Urinary bladder (tissue), 4 donors: ENCODE results near the gene ATXN7. TPM values are rescaled to one million over a fixed set of nuclear protein-coding genes. Genes with fewer than 3 reads are reported as not detected.

ENCODE experiments used
- DNase-seq: peaks from one replicate; pipeline ENCODE4 v3.0.0-alpha.2; 2015; ENCODE audit errors: extremely low spot score
- H3K27ac ChIP-seq: one replicate; pipeline ENCODE4 v1.5.1; 2013; ENCODE audit warnings: low read depth, mild to moderate bottlenecking, moderate library complexity
- H3K36me3 ChIP-seq: one replicate; pipeline ENCODE4 v1.6.1; 2013; ENCODE audit warnings: mild to moderate bottlenecking, moderate library complexity; ENCODE audit not compliant: insufficient read depth
- H3K4me1 ChIP-seq: one replicate; pipeline ENCODE4 v1.6.1; 2013; ENCODE audit warnings: mild to moderate bottlenecking, moderate library complexity; ENCODE audit not compliant: insufficient read depth
- H3K4me3 ChIP-seq: one replicate; pipeline ENCODE4 v1.5.1; 2013; ENCODE audit warnings: low read depth, low read length
- WGBS: extraction: QIAGEN DNeasy Blood & Tissue Kit; methylation state at CpG from one replicate; pipeline ENCODE4 v1.1.7; 2013; 5-methylcytosine and 5-hydroxymethylcytosine counted together
- polyA plus RNA-seq: library from polyadenylated mRNA; stranded (reverse); fragments of 200-250 nt; gene quantifications from one replicate; pipeline ENCODE4 v1.2.3, GENCODE V29; 2013
- total RNA-seq: library from RNA; depleted of rRNA; stranded (reverse); fragments of >200 nt; gene quantifications from one replicate; pipeline ENCODE4 v1.2.3, GENCODE V29; 2014
- donor health status: healthy with polysubstance abuse.
- donor health status: healthy.

Gene ATXN7
- total and polyA plus RNA-seq, 2 donors, result 6.2 to 27.0 TPM

DNA sequence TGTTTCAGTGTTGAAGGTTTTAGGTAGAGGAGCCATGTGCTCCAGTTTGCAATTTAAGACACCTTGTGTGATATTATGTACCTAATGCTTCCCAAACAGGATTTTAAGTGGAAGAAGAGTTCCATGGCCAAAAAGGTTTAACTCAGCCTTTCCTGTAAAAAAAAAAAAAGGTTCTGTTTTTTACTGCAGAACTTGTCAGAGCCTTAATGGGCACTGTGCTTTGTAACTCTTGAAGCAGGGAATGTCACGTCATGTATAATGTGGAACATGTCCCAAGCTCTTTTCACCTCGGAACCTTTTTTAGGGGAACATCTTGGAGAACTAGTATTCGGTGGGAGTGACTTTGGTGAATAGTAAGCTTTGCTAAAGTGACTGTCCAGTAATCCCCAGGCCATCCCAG lies 128.0 kb downstream of the ATXN7 start:
- Histone ChIP-seq H3K4me3 (no peak overlapping the region), H3K4me1 (no peaks in the 10 kb centered on the region), H3K27ac (no peak overlapping the region), H3K36me3 (peaks cover 11% of the 10 kb centered on the region)
- 89% methylated on average over 3 of the region's 3 CpGs for WGBS
- DNase-seq, result no peak

DNA sequence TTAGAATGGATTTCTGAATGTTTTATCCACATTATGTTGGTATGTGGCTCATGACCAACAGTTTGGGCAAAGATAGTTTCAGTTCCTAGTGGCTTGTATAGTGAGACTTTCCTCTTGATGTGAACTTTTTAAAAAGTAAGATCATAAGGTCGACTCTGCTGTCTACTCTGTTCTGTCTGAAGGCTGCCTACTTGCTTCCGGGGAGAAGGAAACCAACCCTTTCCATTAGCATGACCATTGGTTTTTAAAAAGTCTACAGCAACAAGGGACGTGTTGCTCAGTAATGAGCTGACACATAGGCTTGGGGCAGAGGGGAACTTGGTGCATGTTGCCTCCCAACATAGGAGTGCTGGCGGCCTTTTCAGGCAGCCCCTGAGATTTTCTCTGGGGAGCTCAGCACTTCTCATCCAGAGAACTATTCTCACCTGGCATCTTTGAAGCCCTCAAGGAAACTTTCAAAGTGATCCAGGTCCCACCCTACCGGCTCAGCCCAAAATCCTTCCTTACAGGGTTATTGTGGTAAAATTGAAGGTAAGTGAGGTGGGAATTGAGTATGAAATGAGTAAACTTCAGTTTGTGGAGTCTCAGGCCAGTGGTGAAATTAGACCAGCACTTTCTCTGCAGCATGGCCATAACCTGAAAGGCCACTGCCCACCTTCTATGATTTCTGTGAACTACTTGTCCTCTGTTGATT lies 129.0 kb downstream of the ATXN7 start:
- DNase-seq, result no peak
- WGBS, result 92% methylated on average over 5 of the region's 5 CpGs
- no peak overlapping the region for H3K4me3 ChIP-seq
- no peak overlapping the region for H3K27ac ChIP-seq
- no peaks in the 10 kb centered on the region for H3K4me1 ChIP-seq
- H3K36me3 ChIP-seq, result peaks cover 11% of the 10 kb centered on the region

DNA sequence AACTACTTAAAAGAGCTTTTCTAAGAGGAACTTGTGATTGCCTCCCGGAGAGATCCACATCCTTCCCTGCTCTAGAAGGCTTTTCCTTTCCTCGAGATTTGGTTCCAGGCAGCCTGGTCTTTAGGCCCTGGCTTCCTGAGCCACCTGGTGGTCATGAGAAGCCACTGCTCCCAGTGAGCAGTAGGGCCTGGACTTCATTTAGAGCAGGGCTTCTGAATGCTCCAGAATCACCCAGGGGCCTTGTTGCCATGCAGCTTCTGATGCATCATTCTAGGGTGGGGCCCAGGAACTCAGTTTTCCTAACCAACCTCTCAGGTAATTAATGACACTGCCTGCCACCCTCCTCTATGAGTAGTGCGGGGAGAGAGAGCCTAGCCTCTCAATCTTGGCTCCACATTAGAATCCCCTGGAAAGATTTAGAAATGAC lies 130.0 kb downstream of the ATXN7 start:
- Histone ChIP-seq H3K4me1 (no peaks in the 10 kb centered on the region), H3K36me3 (peaks cover 11% of the 10 kb centered on the region), H3K27ac (no peak overlapping the region), H3K4me3 (no peak overlapping the region)
- 36% methylated on average over 3 of the region's 3 CpGs for WGBS
- peak; percentile 46 for DNase-seq

DNA sequence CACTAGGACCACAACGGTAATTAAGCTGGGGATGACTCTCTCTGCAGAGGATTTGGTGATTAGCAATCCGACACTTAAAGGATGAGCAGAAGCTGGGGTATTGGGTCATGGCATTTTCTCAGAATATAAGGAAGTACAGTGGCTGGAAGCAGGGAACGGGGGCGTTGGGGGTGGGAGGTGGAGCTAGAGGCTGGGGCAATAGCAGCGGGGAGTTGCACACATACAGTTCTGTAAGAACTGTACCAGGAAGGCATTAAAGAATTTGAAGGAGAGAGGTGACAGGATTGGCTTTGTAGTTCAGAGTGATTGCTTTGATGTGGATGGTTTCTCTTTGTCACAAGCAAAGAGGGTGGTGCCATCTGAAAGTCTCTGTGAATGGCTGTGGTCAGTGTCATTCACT lies 131.4 kb downstream of the ATXN7 start:
- WGBS, result 85% methylated on average over 5 of the region's 5 CpGs
- H3K36me3 ChIP-seq, result peaks cover 14% of the 10 kb centered on the region
- H3K27ac ChIP-seq, result no peak overlapping the region
- no peak for DNase-seq
- no peak overlapping the region for H3K4me3 ChIP-seq
- no peaks in the 10 kb centered on the region for H3K4me1 ChIP-seq

DNA sequence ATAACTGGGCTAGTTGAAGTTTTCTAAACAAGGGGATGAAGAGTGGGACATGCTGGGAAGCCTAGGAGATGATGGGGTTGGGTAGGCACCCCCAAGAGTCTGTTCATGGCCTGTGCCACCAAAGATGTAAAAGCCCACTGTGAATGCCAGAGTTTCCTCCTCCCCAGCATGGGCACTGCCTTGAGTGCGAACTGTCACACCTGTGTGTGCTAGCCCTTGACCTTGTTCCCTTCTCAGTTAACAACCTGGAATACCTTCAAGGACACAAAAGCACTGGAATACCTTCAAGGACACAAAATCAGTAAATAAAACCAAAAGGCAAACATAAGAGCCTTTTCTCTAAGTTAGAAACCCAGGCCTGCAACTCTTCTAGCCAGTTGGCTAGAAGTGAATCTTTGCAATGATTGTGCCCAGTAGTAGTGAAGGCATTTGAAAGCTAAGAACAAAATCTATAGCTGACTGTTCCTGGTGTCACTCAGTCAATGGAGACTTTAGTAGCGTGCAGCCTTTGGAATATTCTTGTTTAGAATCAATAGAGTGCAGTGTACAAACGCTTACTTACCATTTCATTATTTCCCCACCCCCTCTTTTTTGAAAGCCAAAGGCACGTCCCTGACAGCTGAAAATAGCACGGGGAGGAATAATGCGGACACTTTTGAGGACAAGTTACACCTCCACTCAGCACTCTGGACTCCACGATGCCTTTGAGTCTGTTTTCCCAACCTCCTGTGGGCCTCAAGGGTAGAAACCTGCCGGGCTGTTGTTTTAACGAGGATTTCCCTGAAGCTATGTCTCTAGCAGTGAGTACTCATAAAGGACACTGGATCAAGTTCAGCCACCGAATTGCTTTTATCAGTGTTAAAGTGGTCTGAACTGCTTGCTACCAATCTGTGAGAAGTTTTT lies 135.4 kb downstream of the ATXN7 start:
- Histone ChIP-seq H3K4me1 (no peaks in the 10 kb centered on the region), H3K27ac (no peak overlapping the region), H3K36me3 (peaks cover 11% of the 10 kb centered on the region), H3K4me3 (no peak overlapping the region)
- 65% methylated on average over 10 of the region's 10 CpGs for WGBS
- no peak for DNase-seq

DNA sequence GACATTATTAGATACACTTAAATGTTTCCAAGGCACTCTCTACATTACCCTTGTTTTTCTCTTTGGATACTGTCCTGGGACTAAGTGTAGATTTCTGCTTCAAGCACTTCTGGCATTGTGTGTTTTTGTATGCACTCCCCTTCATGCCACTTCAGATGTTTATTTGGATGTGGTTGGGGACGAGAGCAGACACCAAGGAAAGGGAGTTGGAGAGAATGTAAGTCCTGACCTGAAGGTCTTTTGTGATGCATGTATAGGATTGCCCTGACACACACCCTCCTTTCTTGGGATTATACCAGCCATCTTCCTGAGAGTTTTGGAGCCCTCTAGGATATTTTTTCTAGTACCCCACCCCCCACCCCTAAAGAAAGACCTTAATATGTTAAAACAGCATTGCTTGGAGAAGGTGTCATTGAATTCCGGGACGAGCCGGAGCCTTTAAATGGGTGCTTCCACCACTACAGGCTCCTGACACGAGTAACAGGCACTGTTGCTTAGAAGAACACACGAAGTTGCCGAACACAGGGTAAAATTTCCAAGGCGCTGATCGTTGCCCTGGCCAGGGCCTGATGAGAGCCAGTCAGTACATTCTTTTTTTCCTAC lies 136.9 kb downstream of the ATXN7 start:
- 77% methylated on average over 9 of the region's 9 CpGs for WGBS
- no peak overlapping the region for H3K4me3 ChIP-seq
- peaks cover 12% of the 10 kb centered on the region for H3K36me3 ChIP-seq
- no peaks in the 10 kb centered on the region for H3K4me1 ChIP-seq
- no peak overlapping the region for H3K27ac ChIP-seq
- DNase-seq, result no peak

DNA sequence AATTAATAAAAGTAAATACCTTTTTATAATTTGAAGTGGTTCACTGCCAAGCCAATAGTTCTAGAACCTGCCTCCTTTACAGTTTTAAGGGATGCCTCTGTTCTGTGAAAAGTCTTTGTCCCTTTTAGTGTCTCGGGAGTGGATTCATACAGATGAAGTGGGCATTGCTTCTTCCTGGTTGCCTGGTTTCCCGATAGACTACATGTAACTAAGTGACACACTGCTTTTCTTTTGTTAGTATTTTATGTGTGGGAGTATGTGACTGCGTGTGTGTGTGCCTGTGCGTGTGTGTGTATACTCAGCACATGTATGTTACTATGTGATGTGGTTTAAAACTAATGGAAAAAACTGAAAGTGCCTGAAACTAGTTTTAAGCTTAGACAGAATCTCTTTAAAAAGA lies 138.6 kb downstream of the ATXN7 start:
- DNase-seq, result no peak
- WGBS, result 93% methylated on average over 4 of the region's 4 CpGs
- Histone ChIP-seq H3K4me1 (no peaks in the 10 kb centered on the region), H3K27ac (no peak overlapping the region), H3K36me3 (peaks cover 7% of the 10 kb centered on the region), H3K4me3 (no peak overlapping the region)

DNA sequence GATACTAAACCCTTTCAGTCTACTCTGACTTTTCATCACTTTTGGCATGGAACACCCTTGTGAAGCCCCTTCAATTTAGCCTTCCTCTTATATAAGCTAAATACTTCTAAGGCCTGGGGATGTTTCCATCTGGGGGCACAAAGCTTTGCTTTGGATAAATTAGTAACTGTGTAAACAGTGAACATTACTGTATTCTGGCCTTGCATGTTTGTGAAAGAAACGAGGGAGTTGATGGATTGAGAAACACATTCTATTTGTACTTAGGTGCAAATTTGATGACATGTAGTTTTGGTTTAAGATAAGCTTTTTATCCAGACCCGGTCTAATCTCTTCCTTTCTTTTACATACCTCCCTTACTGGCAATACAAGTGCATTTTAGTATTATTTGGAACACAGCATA lies 139.9 kb downstream of the ATXN7 start:
- 63% methylated on average over 2 of the region's 2 CpGs for WGBS
- no peak for DNase-seq
- Histone ChIP-seq H3K4me3 (no peak overlapping the region), H3K4me1 (no peaks in the 10 kb centered on the region), H3K36me3 (peaks cover 7% of the 10 kb centered on the region), H3K27ac (no peak overlapping the region)

DNA sequence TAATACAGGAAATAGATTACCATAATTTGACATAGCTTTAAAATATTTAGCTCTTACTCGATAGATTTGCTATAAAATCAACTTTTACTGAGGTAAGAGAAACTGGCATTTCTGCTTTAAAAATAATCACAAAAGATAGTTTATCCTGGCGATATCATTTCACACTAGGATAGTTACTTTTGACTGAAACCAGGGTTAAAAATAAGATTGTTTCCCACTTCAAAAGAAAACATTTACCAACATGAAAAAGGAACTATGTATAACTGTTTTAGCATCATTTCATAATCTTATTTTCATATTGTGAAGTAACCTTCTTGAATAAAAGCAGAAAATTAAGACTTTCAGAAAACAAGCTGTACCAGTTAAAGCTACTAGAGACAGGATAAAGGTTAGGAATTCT lies 144.3 kb downstream of the ATXN7 start:
- H3K27ac ChIP-seq, result no peak overlapping the region

DNA sequence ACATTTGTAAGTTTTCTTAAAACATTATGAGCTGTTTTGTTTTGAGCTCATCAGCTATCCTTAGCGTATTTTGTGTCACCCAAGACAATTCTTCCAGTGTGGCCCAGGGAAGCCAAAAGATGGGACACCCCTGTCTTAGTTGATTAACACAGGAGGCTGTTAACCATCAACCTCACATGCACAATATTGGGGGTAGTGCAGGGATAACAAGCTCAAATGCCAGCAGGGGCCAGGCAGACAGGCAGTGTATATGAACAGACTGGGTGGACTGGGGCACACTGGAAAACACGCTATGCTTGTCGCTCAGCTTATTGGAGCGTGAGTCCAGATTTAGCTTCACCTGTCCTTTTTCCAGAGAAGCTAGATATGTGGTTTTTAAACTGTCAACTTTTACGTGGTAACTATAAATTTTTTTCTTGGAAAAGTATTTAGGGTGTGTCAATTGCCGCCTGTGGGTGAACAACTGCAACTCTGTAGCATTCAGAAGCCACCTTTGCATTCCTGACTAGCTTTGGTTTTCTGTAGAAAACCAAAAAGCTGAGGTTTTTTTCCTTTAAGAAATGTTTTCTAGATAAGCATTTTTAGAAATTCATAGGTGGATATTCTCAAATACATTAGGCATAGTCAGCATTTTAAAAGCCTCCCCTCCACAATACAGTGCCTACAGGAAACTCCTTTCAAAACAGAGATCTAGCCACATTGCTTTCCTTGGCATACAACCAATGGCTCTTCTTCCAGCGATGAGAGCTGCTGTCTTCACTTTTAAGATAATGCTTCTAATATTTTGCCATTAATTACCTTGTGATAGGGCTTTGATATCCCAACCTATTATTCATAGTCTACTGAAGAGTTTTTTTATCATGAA lies 145.1 kb downstream of the ATXN7 start:
- H3K4me3 ChIP-seq, result no peak overlapping the region
- no peak for DNase-seq
- H3K36me3 ChIP-seq, result peaks cover 9% of the 10 kb centered on the region
- no peaks in the 10 kb centered on the region for H3K4me1 ChIP-seq
- H3K27ac ChIP-seq, result no peak overlapping the region
- WGBS, result 72% methylated on average over 7 of the region's 7 CpGs

More for the DNA sequence above, 144.3 kb downstream of the ATXN7 start:
- DNase-seq, result no peak
- Histone ChIP-seq H3K4me1 (no peaks in the 10 kb centered on the region), H3K4me3 (no peak overlapping the region), H3K36me3 (peaks cover 8% of the 10 kb centered on the region)
- WGBS, result 82% methylated on average over 2 of the region's 2 CpGs

DNA sequence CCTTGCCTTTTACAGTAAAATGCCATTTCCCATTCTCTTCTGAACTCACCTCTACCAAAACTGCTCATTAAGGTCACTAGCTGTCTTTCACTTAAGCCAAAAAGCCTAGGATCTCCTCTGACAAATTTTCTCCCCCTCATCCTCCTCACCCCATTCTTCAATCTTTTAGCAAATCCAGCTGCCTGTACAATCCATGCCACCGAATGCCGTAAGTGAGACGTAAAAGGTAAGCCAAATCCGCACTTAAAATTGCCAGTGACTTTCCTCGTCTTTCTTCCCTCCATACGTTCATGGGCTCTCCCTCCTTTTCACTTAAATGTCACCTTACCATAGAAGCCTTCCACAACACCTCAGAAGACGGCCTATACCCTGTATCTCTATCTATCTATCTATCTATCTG lies 145.9 kb downstream of the ATXN7 start:
- Histone ChIP-seq H3K4me1 (no peaks in the 10 kb centered on the region), H3K27ac (no peak overlapping the region), H3K4me3 (no peak overlapping the region), H3K36me3 (peaks cover 6% of the 10 kb centered on the region)
- DNase-seq, result no peak
- 89% methylated on average over 7 of the region's 7 CpGs for WGBS

DNA sequence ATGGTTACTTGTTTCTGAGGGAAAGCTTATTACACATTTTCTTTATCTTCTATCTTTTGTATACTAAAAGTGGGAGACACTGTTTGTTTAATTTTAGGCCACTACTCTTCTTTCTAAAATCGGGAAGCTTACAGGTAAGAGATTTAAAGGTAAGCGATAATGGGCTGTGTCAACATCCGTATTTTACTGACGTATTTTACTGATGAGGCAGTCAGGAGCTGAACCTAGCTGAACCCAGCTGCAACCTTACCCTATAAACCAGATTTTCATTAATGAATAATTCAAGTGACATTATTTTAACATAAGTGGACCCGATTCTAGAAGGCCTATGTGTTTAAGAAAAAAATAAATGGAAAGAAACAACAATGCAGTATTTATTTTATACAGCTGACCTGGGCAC lies 146.5 kb downstream of the ATXN7 start:
- 80% methylated on average over 5 of the region's 5 CpGs for WGBS
- DNase-seq, result no peak
- no peaks in the 10 kb centered on the region for H3K4me1 ChIP-seq
- no peak overlapping the region for H3K27ac ChIP-seq
- H3K36me3 ChIP-seq, result peaks cover 5% of the 10 kb centered on the region
- H3K4me3 ChIP-seq, result no peak overlapping the region

DNA sequence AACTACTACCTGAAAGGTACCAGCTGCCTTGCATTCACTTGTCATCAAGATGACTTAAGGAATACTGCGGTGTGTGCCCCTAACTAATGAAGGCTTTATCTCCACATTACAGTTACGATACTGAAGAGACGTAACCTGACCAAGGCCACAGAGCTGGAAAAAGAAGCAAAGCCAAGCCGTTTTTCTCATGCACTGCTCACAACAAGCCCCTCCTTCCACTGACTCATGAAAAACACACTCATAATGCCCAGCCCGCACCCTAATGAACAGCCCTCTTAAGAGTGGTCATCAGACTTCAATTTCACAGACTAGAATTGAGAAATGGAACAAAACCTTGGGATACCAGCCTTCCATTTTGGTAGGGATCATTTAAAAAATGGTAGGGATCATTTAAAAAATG lies 148.0 kb downstream of the ATXN7 start:
- Histone ChIP-seq H3K36me3 (peaks cover 5% of the 10 kb centered on the region), H3K27ac (no peak overlapping the region), H3K4me1 (no peaks in the 10 kb centered on the region), H3K4me3 (no peak overlapping the region)
- 74% methylated on average over 5 of the region's 5 CpGs for WGBS
- DNase-seq, result no peak
